Aorta (tissue), 5 donors: ENCODE measurements around the gene TMEFF1. TPM values are rescaled to one million over a fixed set of nuclear protein-coding genes. Genes with fewer than 3 reads are reported as not detected.

Experiments
- ATAC-seq: fragments of 200-7000 bp; cut with Tn5 transposase; one replicate; pipeline ENCODE4 v1.9.1; 2022; ENCODE audit warnings: moderate library complexity; ENCODE audit not compliant: low FRiP score
- DNase-seq, 2 donors: peaks; one replicate each; pipeline ENCODE4 v3.0.0-alpha.2; 2020
- H3K27ac ChIP-seq, 2 donors: one replicate each; pipeline ENCODE4 v1.5.1; 2013; ENCODE audit warnings: low read length in 2 of 2, mild to moderate bottlenecking in 2 of 2, moderate library complexity in 2 of 2, control low read depth in 1 of 2, inconsistent platforms in 1 of 2, low read depth in 1 of 2
- H3K27me3 ChIP-seq, 2 donors: one replicate each; pipeline ENCODE4 v1.6.1; 2013; ENCODE audit warnings: control low read depth in 1 of 2, low read length in 1 of 2, mild to moderate bottlenecking in 1 of 2, moderate library complexity in 1 of 2; ENCODE audit not compliant: insufficient read depth in 2 of 2, control insufficient read depth in 1 of 2
- H3K36me3 ChIP-seq, 2 donors: one replicate each; pipeline ENCODE4 v1.6.1; 2013; ENCODE audit warnings: control low read depth in 1 of 2, low read length in 1 of 2, mild to moderate bottlenecking in 1 of 2; ENCODE audit not compliant: insufficient read depth in 2 of 2, control insufficient read depth in 1 of 2
- H3K4me1 ChIP-seq, 2 donors: one replicate each; pipeline ENCODE4 v1.6.1; 2013; ENCODE audit warnings: low read length in 2 of 2, control low read depth in 1 of 2, mild to moderate bottlenecking in 1 of 2, moderate library complexity in 1 of 2; ENCODE audit not compliant: insufficient read depth in 2 of 2, control insufficient read depth in 1 of 2
- H3K4me3 ChIP-seq, 2 donors: one replicate each; pipeline ENCODE4 v1.5.1; 2013; ENCODE audit warnings: low read length in 2 of 2, control low read depth in 1 of 2, mild to moderate bottlenecking in 1 of 2
- H3K9me3 ChIP-seq: one replicate; pipeline ENCODE4 v1.6.1; 2013; ENCODE audit warnings: mild to moderate bottlenecking, low read length; ENCODE audit not compliant: control insufficient read depth
- WGBS, 2 donors: extraction: QIAGEN DNeasy Blood & Tissue Kit; methylation state at CpG; one replicate each; pipeline ENCODE4 v1.1.7; 2013; 5-methylcytosine and 5-hydroxymethylcytosine counted together
- intact Hi-C, 2 donors: fragments of 100-400 bp; cut with DNase I; formaldehyde crosslinking; loops; one replicate each; pipeline versions ENCODE4 v1.14.2 to v1.15.0; 2022
- long read RNA-seq, 2 donors: library from polyadenylated mRNA; unstranded; transcript quantifications; one replicate each; pipeline ENCODE4 v2.0.0, GENCODE V29; 2020 to 2021
- polyA plus RNA-seq, 2 donors: library from polyadenylated mRNA; stranded (reverse); fragments of 200-250 nt; gene quantifications; one replicate each; pipeline ENCODE4 v1.2.3, GENCODE V29; 2013
- total RNA-seq, 2 donors: library from RNA; stranded (reverse); fragmentation: NEBNext Ultra II Directional; extraction: Animal tissue kit (Norgen Biotek cat#: 25700); gene quantifications; one replicate each; pipeline ENCODE4 v1.2.1, GENCODE V29; 2021
- donor health status: healthy with polysubstance abuse.
- donor health status: Bipolar disorder and iron deficiency.
- donor health status: DM: no; HTN: no; CAD: no.
- donor health status: DM: no; HTN: no; CAD: no.
- donor health status: DM: yes; HTN: yes; CAD: no.

TMEFF1 gene, protein sequence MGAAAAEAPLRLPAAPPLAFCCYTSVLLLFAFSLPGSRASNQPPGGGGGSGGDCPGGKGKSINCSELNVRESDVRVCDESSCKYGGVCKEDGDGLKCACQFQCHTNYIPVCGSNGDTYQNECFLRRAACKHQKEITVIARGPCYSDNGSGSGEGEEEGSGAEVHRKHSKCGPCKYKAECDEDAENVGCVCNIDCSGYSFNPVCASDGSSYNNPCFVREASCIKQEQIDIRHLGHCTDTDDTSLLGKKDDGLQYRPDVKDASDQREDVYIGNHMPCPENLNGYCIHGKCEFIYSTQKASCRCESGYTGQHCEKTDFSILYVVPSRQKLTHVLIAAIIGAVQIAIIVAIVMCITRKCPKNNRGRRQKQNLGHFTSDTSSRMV
- under 1 TPM; 0.27 to 0.78 TPM for total RNA-seq
- not detected for polyA plus RNA-seq
- long read RNA-seq, donor 1 = 0 reads
- long read RNA-seq, donor 2 = 0 reads

DNA sequence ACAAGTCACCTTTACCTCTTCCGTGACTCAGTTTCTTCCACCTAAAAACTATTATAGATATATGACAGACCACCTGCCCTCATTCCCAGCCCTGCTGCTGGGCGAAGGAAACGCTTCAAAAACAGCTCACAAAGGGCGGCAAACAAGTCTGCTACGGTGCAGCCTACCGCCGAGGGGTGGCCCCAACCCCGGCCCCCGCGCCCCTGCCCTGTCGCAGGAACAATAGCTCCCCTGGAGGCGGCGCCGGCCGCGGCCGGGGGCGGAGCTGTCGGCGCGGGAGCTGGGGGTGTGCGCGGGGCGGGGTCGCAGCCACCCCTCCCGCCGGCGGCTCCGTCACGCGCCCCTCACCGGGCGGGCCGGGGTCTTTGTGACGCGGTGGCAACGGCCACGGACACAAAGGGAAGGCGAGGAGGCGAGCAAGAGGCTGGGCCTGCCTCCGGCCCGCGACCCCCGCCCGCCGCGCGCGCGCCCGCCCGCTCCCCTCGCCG lies at the start of gene TMEFF1:
TMEFF1 (plus strand) TSS at position 362 of the 488 bp plus-strand sequence. CDS start 396 bp downstream, outside the sequence.
- ATAC-seq = no peak
- no peak within 1 kb of the TSS for H3K27ac ChIP-seq
- no peaks in the 10 kb centered on the region for H3K4me1 ChIP-seq
- H3K36me3 ChIP-seq = no peaks in the 10 kb centered on the region
- no peaks in the 10 kb centered on the region for H3K27me3 ChIP-seq
- intact Hi-C loops = no loop called here
- DNase-seq = peak in 1 of 2 donors; percentile 78
- 2% methylated on average over 32 to 54 of the region's 54 CpGs for WGBS, 2 donors
- H3K9me3 ChIP-seq = no peaks in the 10 kb centered on the region
- peak within 1 kb of the TSS; percentile 28 to 72 for H3K4me3 ChIP-seq

DNA sequence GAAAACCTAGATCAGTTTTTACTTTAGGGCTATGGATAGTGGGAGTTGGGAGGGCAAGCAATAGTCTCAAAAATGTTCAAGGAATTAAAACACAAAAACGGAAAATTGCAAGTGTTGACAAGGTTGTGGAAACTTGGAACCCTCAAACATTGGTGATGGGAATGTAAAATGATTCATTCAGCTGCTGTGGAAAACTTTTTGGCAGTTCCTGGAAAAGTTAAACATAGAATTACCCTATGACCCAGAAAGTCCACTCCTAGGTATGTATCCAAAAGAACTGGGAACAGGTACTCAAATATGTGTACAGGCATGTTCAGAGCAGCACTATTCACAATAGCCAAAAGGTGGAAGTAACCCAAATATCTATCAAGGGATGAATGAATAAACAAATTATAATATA lies 47.2 kb upstream of the TMEFF1 start:
- Histone ChIP-seq H3K9me3 (no peaks in the 10 kb centered on the region), H3K4me3 (no peak overlapping the region), H3K4me1 (peaks cover 0 to 3% of the 10 kb centered on the region in 2 donors), H3K36me3 (no peaks in the 10 kb centered on the region), H3K27ac (peak overlapping the region in 1 of 2 donors; percentile 63), H3K27me3 (no peaks in the 10 kb centered on the region)
- 2 to 5% methylated on average over 1 of the region's 1 CpG for WGBS, 2 donors
- no peak for DNase-seq
- intact Hi-C loops = loop anchor here (5.0 to 10.0 kb wide), 3 partner anchors 73 to 1451 kb away; partner anchors contain the start of gene TEX10 (in 1 of the 2)
- ATAC-seq = no peak

DNA sequence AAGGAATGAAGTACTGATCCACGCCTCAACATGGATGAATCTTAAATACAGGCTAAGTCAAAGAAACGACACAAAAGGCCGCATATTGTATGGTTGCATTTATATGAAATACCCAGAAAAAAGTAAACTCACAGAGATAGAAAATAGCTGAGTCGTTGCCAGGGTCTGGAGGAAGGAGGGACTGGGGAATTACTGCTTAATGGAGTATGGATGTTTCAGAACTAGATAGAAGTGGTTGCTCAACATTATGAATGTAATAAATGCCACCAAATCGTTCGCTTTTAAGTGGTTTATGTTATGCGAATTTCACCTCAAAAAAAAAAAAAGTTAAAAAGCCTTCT lies 46.8 kb upstream of the TMEFF1 start:
- Histone ChIP-seq H3K27me3 (no peaks in the 10 kb centered on the region), H3K4me1 (peaks cover 0 to 3% of the 10 kb centered on the region in 2 donors), H3K27ac (peak overlapping the region; percentile 95 to 97), H3K9me3 (no peaks in the 10 kb centered on the region), H3K4me3 (peak overlapping the region in 1 of 2 donors; percentile 76), H3K36me3 (no peaks in the 10 kb centered on the region)
- DNase-seq = no peak
- no peak for ATAC-seq
- WGBS, 2 donors = 25 to 29% methylated on average over 7 of the region's 7 CpGs
- intact Hi-C loops = loop anchor here (5.0 to 10.0 kb wide), 3 partner anchors 74 to 1451 kb away; partner anchors contain the start of gene TEX10 (in 1 of the 2)

DNA sequence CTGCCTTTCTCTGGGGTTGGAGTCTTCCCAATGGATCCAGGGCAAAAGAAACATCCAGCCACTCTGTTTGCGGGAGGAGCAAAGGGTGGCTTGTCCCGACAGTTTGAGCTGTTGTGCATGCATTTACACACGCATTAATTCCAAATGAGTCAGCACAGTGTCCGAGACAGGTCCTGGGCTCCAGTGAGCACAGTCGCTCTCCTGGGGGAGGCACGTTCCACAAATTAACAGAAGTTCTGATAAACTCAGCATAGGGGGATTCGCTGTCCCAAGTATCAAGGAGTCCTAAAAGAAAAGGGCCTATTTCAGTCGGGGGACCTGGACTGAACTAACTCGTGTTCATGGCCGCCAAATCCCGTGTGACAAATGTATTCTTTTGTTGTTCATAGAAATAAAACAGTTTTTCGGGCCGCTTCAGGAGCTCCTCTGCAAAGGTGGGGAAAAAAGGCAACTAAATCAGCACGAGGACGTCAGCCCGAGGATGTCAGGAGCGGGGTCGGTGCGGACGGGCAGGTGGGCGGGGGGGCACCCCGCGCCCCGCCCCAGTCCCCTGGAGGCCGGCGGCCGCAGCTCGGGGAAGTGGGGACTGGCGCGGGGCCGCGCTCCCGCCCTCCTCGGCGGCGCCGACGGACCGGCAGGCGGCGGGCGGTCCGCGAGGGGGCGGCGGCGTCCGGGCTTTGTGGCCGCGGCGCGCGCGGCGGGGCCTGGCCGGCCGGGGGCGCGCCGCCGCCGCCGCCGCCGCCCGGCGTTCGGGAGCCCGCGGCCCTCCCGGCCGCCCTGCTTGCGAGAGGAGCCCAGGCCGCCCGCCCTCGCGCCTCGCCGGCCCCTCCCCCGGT lies 46.2 kb upstream of the TMEFF1 start, which contains the start of gene MSANTD3:
MSANTD3 (plus strand) TSS at position 614 of the 836 bp plus-strand sequence. CDS start 14,796 bp downstream, outside the sequence.
- Histone ChIP-seq H3K27me3 (no peaks in the 10 kb centered on the region), H3K4me1 (peaks cover 0 to 3% of the 10 kb centered on the region in 2 donors), H3K9me3 (no peaks in the 10 kb centered on the region), H3K4me3 (peak within 1 kb of the TSS; percentile 76 to 98), H3K27ac (peak within 1 kb of the TSS; percentile 95 to 97), H3K36me3 (no peaks in the 10 kb centered on the region)
- DNase-seq (peak; percentile 66 to 86), ATAC-seq (peak; percentile 86)
- 0 to 1% methylated on average over 20 to 80 of the region's 80 CpGs for WGBS, 2 donors
- intact Hi-C loops = loop anchor here (5.0 to 10.0 kb wide), 3 partner anchors 74 to 1452 kb away; partner anchors contain the start of gene TEX10 (in 1 of the 2)

DNA sequence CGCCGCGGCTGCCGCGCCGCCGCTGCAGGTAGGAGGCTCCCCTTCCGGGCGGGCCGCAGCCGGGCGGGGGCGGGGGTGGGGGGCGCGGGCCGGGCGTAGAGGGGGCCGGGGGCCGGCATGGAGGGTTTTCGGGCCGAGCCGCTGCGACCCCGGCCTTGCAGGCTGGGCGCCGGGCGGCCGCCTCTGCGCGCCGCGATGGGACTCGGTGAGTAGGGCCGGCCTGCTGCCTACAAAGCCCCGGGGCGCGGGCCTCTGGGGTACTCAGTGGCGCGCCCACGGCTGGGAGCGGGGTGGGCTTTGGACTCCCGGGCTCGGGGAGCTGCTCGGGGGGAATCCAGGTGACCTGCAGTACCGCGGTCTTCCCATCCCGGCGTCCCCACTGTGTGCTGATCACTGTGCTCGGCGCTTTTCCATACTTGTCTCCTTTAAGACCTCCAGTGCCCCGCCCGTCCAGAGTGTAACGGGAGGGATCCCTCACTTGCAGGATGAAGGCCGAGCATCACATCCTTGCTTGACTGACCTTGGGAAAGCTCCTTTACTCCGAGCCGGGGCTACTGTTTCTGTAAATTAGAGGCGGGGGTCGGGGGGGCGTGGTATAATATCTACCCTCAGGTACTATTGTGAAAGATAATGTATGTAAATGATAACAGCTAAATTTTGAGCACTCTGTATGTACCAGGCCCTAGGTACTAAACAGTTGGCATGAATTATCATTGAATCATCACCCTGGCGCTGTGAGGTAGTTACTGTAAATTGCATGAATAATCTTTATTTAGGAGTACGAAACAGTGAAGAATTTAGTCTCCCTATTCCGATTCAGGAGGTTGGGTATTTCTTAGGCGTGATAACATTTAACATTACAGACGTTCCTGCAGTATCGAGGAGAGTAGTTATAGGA lies 45.3 kb upstream of the TMEFF1 start:
- WGBS, 2 donors = 2 to 4% methylated on average over 25 to 65 of the region's 65 CpGs
- Histone ChIP-seq H3K27ac (peak overlapping the region; percentile 94 to 95), H3K4me3 (peak overlapping the region; percentile 76 to 98), H3K36me3 (no peaks in the 10 kb centered on the region), H3K27me3 (no peaks in the 10 kb centered on the region), H3K4me1 (peaks cover 0 to 3% of the 10 kb centered on the region in 2 donors), H3K9me3 (no peaks in the 10 kb centered on the region)
- intact Hi-C loops = loop anchor here (5.0 to 10.0 kb wide), 3 partner anchors 75 to 1453 kb away; partner anchors contain the start of gene TEX10 (in 1 of the 2)
- ATAC-seq (peak; percentile 53), DNase-seq (peak; percentile 66 to 79)

DNA sequence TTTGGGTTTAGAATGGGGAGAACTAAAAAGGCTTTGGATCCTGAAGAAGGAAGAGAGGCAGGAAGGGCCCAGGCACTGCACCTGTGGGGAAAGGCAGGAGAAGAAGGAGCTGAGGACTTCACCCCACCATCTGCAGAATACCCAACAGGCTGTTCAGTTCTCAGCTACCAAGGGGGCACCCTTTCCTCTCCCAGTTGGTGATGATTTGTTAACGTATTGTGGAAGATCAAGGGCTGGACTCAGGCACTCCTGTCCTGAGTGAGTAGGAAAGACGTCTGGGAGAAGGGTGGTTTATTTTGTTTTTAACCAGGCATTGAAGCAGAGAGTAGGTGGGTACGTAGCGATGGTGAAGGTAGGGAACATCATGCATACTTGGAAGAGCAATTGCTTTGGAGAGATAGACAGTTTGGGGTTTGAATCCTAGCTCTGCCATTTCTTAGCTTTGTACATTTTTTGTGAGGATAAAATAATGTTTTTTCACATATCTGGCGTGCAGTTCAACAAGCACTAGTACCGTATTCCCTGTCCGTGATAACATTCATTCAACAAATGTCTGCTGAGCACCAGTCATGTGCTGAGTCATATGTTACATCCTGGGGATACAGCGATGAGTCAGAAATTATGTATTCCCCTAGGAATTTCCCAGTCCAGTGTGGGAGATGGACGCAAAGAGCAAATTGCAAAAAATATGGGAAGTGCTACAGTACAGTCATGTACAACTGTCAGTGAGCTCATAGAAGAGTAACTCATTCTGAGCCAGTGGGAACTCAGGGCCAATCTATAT lies 43.9 kb upstream of the TMEFF1 start:
- Histone ChIP-seq H3K27me3 (no peaks in the 10 kb centered on the region), H3K27ac (peak overlapping the region; percentile 83 to 91), H3K9me3 (no peaks in the 10 kb centered on the region), H3K36me3 (no peaks in the 10 kb centered on the region), H3K4me1 (peaks cover 0 to 4% of the 10 kb centered on the region in 2 donors), H3K4me3 (no peak overlapping the region)
- intact Hi-C loops = loop anchor here (5.0 to 10.0 kb wide), 3 partner anchors 77 to 1454 kb away; partner anchors contain the start of gene TEX10 (in 1 of the 2)
- ATAC-seq = peak; percentile 73
- DNase-seq = no peak
- WGBS, 2 donors = 26% methylated on average over 9 of the region's 9 CpGs

DNA sequence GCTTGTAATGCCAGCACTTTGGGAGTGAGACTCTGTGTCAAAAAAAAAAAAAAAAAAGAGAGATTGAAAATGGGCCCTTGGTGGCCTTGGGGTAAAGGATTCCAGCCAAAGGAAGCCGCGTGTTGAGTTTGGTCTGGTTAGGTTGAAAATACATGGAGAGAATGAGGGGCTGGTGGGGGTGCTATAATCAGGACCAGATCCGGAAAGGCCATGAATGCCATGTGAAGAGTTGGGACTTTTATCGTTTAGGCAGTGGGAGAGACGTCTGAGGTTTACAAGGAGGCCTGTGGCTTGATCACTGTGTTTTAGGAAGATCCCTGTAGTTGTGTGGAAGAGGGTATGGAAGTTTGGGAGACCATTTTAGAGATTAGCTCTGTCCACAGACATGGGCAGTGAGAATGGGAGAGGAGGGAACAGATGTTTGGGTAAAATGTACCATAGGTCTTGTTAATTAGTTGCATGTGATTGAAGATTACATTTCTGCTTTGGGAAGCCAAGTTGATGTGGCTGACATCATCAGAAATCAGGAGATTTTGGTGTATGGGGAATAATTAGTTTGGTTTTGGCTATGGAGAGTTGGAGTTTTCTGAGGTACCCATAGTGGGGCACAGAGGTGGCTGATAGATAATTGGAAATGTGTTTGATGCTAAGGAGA lies 42.5 kb upstream of the TMEFF1 start:
- Histone ChIP-seq H3K4me3 (no peak overlapping the region), H3K4me1 (peaks cover 0 to 4% of the 10 kb centered on the region in 2 donors), H3K36me3 (peaks cover 0 to under 1% of the 10 kb centered on the region in 2 donors), H3K9me3 (peaks cover under 1% of the 10 kb centered on the region), H3K27me3 (no peaks in the 10 kb centered on the region), H3K27ac (no peak overlapping the region)
- ATAC-seq (no peak), DNase-seq (no peak)
- intact Hi-C loops = loop anchor here in 1 of 2 donors (10.0 kb wide), 1 partner anchor 164 kb away; no protein-coding TSS in a partner anchor
- WGBS, 2 donors = 94 to 96% methylated on average over 5 of the region's 5 CpGs
